ENCODE measurements around the gene FARP2. TPM values are rescaled to one million over a fixed set of nuclear protein-coding genes. Genes with fewer than 3 reads are reported as not detected.
A peak's percentile ranks its signal among the peaks of the same experiment; 100 is the strongest.

The FARP2 gene

DNA sequence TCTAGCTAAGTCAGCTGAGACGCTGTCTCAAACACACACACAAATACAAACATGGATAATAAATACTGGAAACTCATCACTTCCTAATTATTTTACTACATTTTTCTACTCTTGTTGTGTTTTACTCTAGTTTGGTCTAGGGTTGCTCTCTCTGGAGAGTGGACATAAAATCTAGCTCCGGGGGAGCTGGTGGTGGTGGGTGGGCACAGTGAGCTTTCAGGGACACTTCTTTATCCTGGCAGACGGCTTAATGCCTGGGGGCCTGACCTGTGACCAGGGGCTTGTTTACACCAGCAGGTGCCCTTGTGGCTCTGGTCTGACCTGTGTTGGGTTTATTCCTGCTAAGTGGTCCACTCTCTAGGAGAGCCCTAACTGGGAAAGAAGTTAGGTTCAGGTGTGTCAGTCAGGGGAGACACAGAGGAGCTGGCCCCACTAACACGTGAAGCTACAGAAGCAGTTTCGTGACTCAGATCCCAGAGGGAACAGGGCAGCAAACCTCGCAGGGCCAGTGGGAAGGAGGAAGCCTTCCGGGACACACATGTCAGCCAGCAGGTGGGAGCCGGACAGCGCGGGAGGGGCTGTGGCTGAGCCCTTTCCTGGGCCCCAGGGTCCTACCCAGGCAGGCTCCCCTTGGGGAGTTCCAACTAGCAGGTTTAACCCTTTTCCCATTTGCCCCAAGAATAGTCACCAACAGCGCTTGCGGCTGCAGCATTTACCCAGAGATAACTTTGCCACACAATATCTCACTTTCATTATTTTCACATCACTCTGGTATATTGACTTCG is 180.0 kb downstream of the FARP2 start:
- Histone ChIP-seq H3K9ac (ENCODE audit: low read depth, low read length) (no peak overlapping the region), H3K4me2 (ENCODE audit: low read length) (no peak overlapping the region), H3K27me3 (ENCODE audit: control insufficient read depth, insufficient read depth, low read length) (peaks cover 18% of the 10 kb centered on the region), H3K9me3 (replicated peaks; ENCODE audit: low read length) (no peaks in the 10 kb centered on the region), H3K4me1 (ENCODE audit: control insufficient read depth, insufficient read depth, low read length) (peaks cover 7% of the 10 kb centered on the region), H3K4me3 (ENCODE audit: low read length) (no peak overlapping the region), H3K36me3 (ENCODE audit: insufficient read depth, low read length) (no peaks in the 10 kb centered on the region)

DNA sequence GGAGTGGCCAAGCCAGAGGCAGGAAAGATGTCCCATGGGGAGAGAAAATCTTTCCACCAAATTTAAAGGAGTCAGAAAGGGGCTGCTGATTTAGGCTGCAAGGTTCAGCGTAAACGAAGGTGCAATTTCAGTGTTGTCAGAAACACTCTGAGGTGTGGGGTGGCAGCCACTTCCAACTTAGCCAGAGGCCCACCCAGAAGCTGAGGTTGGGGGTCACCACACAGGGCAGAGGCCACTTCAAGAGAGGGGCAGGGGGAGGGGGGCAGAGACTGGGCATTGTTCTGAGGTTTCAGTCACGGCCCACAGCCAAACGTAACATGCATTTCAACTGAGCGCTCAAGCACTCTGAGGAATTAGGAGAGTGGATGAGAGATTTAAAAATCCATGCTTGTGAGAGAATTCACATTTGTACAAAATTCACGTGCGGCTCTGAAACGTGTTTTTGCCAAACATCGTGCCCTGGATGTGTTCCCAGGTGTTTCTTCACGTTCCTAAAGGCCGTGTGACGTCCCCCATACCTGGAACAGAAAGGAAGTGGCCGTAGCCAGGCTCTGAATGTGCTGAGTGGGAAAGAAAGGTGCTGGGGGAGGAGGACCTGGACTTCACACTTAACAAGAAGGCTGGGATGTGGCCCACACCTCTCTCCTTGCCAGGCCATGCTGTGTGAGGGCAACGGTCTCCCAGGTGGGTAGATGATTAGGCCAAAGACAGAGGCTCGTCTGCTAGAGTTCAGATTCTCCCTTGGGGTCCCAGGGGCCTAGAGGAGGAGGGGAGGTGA is 182.9 kb downstream of the FARP2 start:
- Histone ChIP-seq H3K36me3 (ENCODE audit: insufficient read depth, low read length) (no peaks in the 10 kb centered on the region), H3K27me3 (ENCODE audit: control insufficient read depth, insufficient read depth, low read length) (peaks cover 11% of the 10 kb centered on the region), H3K9me3 (replicated peaks; ENCODE audit: low read length) (no peaks in the 10 kb centered on the region), H3K4me3 (ENCODE audit: low read length) (no peak overlapping the region), H3K4me1 (ENCODE audit: control insufficient read depth, insufficient read depth, low read length) (peaks cover 19% of the 10 kb centered on the region), H3K9ac (ENCODE audit: low read depth, low read length) (no peak overlapping the region), H3K4me2 (ENCODE audit: low read length) (no peak overlapping the region)

DNA sequence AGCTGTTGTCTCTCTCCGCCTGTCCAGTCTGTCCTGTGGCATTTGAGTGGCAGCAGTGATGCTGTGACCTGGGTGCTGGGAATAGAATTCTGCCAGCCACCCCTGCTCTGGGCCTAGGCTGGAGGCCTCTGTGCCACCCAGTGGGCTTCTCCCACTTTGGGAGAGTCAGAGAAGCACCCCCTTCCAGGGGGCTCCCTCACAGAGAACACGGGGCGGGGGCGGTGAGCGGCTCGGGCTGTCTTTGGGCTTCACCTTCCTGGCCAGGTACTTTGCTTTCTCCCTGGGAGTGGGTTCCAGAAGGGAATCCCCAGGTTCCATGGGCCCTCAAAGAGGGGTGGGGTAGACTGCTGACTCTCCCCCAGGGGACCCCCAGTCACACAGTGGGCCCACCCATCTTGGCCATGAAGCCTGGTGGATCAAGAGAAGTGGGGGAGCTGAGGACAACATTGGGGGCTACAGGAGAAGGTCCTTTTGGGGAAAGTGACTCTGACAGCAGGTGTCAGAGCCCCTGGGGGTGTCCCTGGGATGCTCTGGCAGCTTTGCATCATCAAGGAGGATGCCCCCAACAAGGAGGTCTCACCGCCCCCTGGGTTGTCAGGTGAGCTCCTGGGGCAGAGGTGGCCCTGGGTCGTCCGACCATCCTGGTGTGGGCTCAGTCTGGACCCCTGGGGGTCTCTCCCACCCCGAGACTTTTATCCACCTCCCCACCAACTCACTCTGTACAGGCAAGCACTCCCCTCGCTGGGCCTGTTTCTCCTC is 183.7 kb downstream of the FARP2 start:
- Histone ChIP-seq H3K4me1 (ENCODE audit: control insufficient read depth, insufficient read depth, low read length) (peaks cover 20% of the 10 kb centered on the region), H3K27me3 (ENCODE audit: control insufficient read depth, insufficient read depth, low read length) (peaks cover 6% of the 10 kb centered on the region), H3K9ac (ENCODE audit: low read depth, low read length) (no peak overlapping the region), H3K9me3 (replicated peaks; ENCODE audit: low read length) (no peaks in the 10 kb centered on the region), H3K4me2 (ENCODE audit: low read length) (no peak overlapping the region), H3K36me3 (ENCODE audit: insufficient read depth, low read length) (no peaks in the 10 kb centered on the region), H3K4me3 (ENCODE audit: low read length) (no peak overlapping the region)

DNA sequence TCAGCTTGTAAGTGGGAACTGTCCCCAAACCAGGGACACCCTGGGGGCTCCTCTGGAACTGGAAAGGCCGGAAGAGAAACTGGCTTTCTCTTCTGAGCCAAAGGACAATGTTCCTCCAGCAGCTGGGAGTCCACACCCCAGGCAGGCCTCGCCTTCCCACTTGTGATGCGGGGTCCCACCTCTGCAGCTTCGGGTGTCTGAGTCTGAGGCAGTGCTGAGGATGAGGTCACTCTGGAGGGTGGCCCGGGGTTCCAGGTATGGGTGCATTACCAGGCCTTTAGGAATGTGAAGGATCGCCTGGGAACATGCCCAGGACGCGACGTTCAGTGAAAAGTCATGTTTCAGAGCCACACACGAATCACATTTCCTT is 184.3 kb downstream of the FARP2 start:
- Histone ChIP-seq H3K4me3 (ENCODE audit: low read length) (peak overlapping the region; percentile 53), H3K27me3 (ENCODE audit: control insufficient read depth, insufficient read depth, low read length) (peaks cover 6% of the 10 kb centered on the region), H3K36me3 (ENCODE audit: insufficient read depth, low read length) (no peaks in the 10 kb centered on the region), H3K9ac (ENCODE audit: low read depth, low read length) (no peak overlapping the region), H3K4me1 (ENCODE audit: control insufficient read depth, insufficient read depth, low read length) (peaks cover 26% of the 10 kb centered on the region), H3K4me2 (ENCODE audit: low read length) (peak overlapping the region; percentile 76), H3K9me3 (replicated peaks; ENCODE audit: low read length) (no peaks in the 10 kb centered on the region)

DNA sequence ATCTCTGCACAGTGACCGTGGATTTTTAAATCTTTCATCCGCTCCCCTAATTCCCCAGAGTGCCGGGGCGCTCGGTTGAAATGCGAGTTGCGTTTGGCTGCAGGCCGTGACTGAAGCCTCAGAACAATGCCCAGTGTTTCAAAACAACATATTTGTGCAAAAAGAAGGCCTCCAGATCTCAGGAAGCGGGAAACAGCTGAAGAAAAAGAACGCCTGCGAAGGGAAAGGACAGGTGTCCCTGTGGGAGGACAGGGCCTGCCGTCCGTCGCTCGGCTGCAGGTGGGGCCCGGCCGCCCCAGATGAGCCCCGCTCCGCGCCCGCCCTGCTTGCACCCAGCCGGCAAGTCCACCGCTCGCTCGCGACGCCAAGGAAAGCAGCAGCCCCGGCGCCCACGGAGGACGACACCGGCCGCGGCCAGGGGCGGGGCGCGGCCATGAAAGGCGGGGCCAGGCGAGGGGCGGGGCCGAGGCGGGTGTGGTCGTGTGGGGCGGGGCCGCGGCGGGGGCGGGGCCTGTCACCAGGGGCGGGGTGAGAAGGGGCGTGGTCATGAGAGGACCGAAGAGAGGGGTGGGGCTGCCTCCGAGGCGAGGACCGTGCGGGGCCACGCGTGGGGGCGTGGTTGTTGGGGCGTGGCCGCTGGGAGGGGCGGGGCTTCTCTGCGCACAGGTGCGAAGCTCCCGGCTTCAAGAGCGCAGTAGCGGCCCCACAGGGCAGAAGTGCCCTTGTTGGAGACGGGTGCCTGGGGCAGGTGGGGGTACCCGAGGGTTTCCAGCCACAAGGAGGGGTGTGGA is 184.9 kb downstream of the FARP2 start:
- Histone ChIP-seq H3K4me3 (ENCODE audit: low read length) (peak overlapping the region; percentile 65), H3K36me3 (ENCODE audit: insufficient read depth, low read length) (no peaks in the 10 kb centered on the region), H3K4me1 (ENCODE audit: control insufficient read depth, insufficient read depth, low read length) (peaks cover 32% of the 10 kb centered on the region), H3K9me3 (replicated peaks; ENCODE audit: low read length) (no peaks in the 10 kb centered on the region), H3K27me3 (ENCODE audit: control insufficient read depth, insufficient read depth, low read length) (peaks cover 6% of the 10 kb centered on the region), H3K4me2 (ENCODE audit: low read length) (peak overlapping the region; percentile 76), H3K9ac (ENCODE audit: low read depth, low read length) (no peak overlapping the region)

DNA sequence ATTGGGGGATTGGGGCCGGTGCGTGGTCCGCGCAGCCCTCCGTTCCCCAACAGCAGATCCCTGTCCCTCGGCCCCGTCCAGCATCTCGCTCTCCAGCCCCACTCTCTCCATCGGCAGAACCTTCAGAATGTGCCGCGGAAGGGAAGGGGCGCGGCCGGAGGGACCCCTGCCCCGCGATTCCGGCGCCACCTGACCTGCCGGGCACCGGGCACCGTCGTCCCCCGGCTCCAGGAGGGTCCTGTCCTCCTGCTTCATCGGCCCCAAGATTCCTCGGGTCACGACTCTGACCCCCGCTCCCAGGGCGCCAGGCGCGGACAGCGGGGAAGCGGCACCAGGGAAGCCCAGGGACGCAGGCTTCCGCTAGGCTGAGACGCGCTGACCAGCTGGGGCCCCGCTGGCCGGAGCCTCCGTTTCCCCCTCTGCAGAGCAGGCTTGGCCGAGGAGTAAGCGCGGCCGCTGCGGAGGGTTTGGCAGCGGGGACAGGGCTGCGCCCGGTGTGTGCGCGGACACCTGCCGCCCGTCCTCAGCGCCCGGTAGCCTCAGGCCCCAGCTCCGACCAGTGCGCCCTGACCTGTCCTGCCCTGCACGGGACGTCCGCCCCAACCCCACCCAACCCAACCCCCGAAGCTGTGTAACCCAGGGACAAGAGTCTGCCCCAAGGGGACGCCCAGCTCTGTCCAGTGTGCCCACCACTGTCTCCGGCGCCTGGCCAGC is 185.6 kb downstream of the FARP2 start:
- peaks cover 39% of the 10 kb centered on the region for H3K4me1 ChIP-seq (ENCODE audit: control insufficient read depth, insufficient read depth, low read length)
- peaks cover 6% of the 10 kb centered on the region for H3K27me3 ChIP-seq (ENCODE audit: control insufficient read depth, insufficient read depth, low read length)
- H3K4me2 ChIP-seq (ENCODE audit: low read length): peak overlapping the region; percentile 76
- no peaks in the 10 kb centered on the region for H3K9me3 ChIP-seq (replicated peaks; ENCODE audit: low read length)
- peak overlapping the region; percentile 65 for H3K4me3 ChIP-seq (ENCODE audit: low read length)
- no peaks in the 10 kb centered on the region for H3K36me3 ChIP-seq (ENCODE audit: insufficient read depth, low read length)
- no peak overlapping the region for H3K9ac ChIP-seq (ENCODE audit: low read depth, low read length)

DNA sequence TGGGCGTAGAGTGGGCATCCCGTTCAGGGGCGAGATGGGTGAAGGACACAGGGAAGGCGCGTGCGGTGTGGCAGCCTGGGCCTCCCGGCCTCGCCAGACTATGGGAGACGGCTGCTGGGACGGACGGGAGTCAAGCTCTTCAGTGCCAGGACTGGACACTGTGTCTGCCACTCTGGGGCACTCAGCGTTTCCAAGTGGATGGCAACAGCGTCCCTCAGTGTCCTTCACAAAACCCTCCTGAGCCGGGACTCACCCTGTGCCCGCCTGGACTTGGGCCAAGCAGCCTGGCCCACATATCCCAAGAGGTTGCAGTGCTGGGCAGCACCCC is 186.2 kb downstream of the FARP2 start:
- H3K36me3 ChIP-seq (ENCODE audit: insufficient read depth, low read length): no peaks in the 10 kb centered on the region
- H3K4me1 ChIP-seq (ENCODE audit: control insufficient read depth, insufficient read depth, low read length): peaks cover 44% of the 10 kb centered on the region
- peak overlapping the region; percentile 76 for H3K4me2 ChIP-seq (ENCODE audit: low read length)
- no peak overlapping the region for H3K4me3 ChIP-seq (ENCODE audit: low read length)
- H3K9ac ChIP-seq (ENCODE audit: low read depth, low read length): no peak overlapping the region
- no peaks in the 10 kb centered on the region for H3K9me3 ChIP-seq (replicated peaks; ENCODE audit: low read length)
- peaks cover 6% of the 10 kb centered on the region for H3K27me3 ChIP-seq (ENCODE audit: control insufficient read depth, insufficient read depth, low read length)

Small RNAs within 50 kb of the gene (small RNA-seq; reads per million reads assigned to genes)
- not detected for gene MIR3133

All from skeletal muscle satellite cell (primary cell).